ENCODE results near the gene SVOPL.

SVOPL gene

DNA sequence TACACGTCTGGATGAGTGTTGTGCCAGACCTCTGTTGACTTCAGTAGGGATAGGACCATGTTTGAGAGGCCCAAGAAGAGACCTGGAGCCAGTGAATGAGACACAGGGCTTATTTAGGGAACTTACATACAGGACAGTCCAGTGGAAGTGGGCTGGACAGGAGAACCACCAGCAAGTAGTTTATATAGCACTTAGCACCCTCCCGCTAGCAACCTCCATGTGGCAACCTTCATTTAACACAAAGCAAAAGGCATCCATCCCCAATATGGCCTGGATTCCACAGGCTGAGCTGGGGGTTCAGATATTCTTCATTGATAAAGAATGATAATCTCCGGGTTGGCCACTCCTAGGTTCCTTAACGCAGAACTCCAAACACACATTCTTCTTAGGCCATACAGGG lies 147.4 kb downstream of the SVOPL start:
- no peak for FAIRE-seq

DNA sequence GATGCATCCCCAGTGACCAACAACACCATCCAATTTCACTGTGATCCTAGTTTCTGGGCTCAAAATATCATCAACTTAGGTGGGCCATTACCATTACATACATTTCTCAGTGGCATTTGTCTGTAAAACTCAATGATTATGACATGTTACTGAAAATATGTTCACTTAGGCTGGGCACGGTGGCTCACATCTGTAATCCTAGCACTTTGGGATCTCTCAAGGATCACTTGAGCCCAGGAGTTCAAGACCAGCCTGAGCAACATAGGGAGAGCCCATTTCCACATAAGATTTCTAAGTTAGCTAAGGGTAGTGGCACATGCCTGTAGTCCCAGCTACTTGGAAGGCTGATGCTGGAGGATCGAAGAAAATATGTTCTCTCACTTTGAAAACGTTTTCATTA lies 150.1 kb downstream of the SVOPL start:
- FAIRE-seq: no peak

DNA sequence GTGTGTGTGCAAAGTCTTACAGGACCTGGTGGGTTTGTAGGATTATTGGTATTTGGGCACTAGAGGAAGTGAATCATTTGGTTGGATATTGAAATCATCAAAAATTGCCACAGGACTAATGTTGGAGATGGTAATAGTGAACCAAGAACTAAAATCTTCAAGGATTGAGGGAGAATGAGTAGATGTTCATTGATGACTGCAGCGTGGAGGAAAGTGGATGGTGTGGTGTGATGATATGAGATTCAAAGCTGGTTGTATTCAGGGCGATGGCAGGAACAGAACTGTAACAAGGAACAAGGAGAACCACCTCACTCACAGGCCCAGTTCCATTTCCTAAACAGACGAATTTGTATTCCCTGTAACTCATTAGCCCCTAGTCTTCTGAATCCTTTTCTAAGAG lies 150.8 kb downstream of the SVOPL start:
- no peak for FAIRE-seq

DNA sequence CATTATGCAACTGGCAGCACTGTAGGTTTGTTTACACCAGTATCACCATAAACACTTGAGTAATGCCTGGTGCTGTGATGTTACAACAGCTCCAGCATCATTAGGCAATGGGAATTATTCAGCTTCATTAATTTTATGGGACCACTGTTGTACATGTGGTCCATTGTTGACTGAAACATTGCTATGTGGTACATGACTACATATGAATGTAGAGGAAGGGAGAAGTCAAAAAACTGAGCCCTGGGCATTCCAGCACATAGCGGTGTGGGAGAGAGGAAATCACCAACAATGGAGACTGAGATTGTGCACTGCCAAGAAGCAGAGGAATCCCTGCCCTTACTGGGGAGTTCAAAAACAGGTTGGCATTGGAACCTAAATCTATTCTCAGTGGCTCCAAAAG lies 152.1 kb downstream of the SVOPL start:
- no peak for FAIRE-seq

DNA sequence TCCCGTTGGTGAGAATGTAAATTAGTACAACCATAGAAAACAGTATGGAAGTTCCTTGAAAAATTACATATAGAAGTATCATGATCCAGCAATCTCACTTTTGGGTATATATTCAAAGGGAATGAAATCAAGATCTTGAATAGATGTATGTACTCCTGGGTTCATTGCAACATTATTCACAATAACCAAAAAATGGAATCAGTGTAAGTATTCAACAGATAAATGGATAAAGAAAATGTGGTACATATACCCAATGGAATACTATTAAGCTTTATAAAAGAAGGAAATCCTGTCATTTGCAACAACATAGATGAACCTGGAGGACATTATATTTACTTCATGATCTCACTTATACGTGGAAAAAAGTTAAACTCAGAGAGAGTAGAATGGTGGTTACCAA lies 154.3 kb downstream of the SVOPL start:
- FAIRE-seq: no peak

DNA sequence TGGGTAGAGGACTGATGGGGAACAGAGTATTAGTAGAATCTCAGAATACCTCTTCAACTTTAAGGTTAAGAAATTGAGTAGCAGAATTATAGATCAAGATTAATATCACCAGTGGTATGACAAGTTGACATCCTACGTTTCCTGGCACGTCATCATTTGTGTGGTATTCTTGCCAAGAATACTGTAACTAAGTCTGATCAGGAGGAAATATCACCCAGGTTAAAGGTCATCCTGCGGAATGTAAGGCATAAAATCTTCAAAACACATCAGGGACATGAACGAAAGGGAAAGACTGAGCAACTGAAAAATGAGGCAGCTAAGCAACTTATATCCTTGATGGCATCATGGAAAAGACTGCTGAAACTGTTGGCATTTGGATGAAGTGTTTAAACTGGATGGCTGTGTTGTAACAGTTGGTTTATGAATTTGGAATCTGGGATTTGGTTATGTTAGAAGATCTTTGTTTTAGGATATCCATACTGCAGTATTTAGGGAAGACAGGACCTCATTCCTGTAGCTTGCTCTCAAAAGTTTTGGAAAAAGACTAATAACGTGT lies 155.0 kb downstream of the SVOPL start:
- FAIRE-seq: no peak

DNA sequence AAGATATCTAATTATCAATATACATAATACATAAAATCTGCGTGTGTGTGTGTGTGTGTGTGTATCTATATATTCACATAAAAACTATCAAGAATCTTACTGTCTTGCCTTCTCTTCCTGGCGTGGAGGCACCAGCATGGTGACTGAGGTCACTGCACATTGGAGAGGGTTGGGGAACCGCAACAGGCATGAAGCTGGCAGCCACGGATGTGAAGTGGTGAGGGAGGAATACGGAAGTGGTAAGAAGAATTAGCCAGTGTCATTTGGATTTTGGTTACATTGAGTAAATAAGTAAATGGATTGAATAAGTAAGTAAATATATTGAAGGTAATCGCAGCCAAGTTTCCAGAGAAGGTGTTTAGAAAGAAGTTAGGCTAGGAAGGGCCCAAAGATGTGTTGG lies 156.0 kb downstream of the SVOPL start:
- no peak for FAIRE-seq

Data from islet of Langerhans (tissue), 1 donor.